Prostate gland (tissue), 2 donors: ENCODE data around the gene LGALS3BP. TPM values are rescaled to one million over a fixed set of nuclear protein-coding genes. Genes with fewer than 3 reads are reported as not detected.

ENCODE experiments used
- DNase-seq: peaks from one replicate; pipeline ENCODE4 v3.0.0-alpha.2; 2019; ENCODE audit warnings: low spot score
- H3K27ac ChIP-seq, 2 donors: fragments of 200-600 bp; sonication (generic); 2 replicates each; pipeline ENCODE4 v1.5.1; 2017 to 2019
- H3K27me3 ChIP-seq: fragments of 200-600 bp; sonication (generic); replicated peaks from 2 replicates; pipeline ENCODE4 v1.5.1; 2019; ENCODE audit not compliant: insufficient read depth
- H3K36me3 ChIP-seq, 2 donors: fragments of 200-600 bp; sonication (generic); 1 replicate in 1 of 2; 2 replicates in 1 of 2; pipeline versions ENCODE4 v1.5.1 to v1.8.1; 2017 to 2019
- H3K4me1 ChIP-seq: fragments of 200-600 bp; sonication (generic); replicated peaks from 2 replicates; pipeline ENCODE4 v1.5.1; 2019
- H3K4me3 ChIP-seq, 2 donors: fragments of 200-600 bp; sonication (generic); 2 replicates each; pipeline ENCODE4 v1.5.1; 2017 to 2019
- H3K9me3 ChIP-seq: fragments of 200-600 bp; sonication (generic); 2 replicates; pipeline ENCODE4 v1.5.1; 2017
- CTCF ChIP-seq, 4 experiments: fragments of 200-600 bp in 2 of 4; fragments of 450-650 bp in 2 of 4; sonication (generic) in 2 of 4; IDR thresholded peaks; 1 replicate in 3 of 4; 2 replicates in 1 of 4; pipeline ENCODE4 v1.5.1; 2016 to 2019; ENCODE audit warnings: antibody characterized with exemption in 4 of 4, mild to moderate bottlenecking in 2 of 4, moderate library complexity in 2 of 4
- POLR2A ChIP-seq: fragments of 450-650 bp; IDR thresholded peaks from one replicate; pipeline ENCODE4 v1.6.1; 2016; ENCODE audit warnings: antibody characterized with exemption, mild to moderate bottlenecking
- POLR2AphosphoS5 ChIP-seq: sonication (generic); formaldehyde crosslinking; IDR thresholded peaks from one replicate; pipeline ENCODE4 v1.6.1; 2017; ENCODE audit warnings: antibody characterized with exemption
- WGBS: methylation state at CpG from one replicate; pipeline ENCODE4 v1.1.5; 2018; 5-methylcytosine and 5-hydroxymethylcytosine counted together
- intact Hi-C: fragments of 100-400 bp; cut with DNase I; formaldehyde crosslinking; loops from one replicate; pipeline ENCODE4 v1.14.2; 2022
- total RNA-seq, 2 donors: library from RNA; depleted of rRNA; stranded (reverse); fragments of >200 nt; gene quantifications; one replicate each; pipeline ENCODE4 v1.1.0, GENCODE V29; 2016

LGALS3BP gene
- total RNA-seq, 2 donors from 2014 or later: 570 to 890 TPM

GRCh38 chr17:79026376-79027273 is 46.9 kb upstream of the LGALS3BP start:
- H3K4me3 ChIP-seq: no peak overlapping the region
- TF ChIP-seq POLR2AphosphoS5 (peak; percentile 78), POLR2A (no peak)
- no peaks in the 10 kb centered on the region for H3K27me3 ChIP-seq
- no peaks in the 10 kb centered on the region for H3K36me3 ChIP-seq
- H3K27ac ChIP-seq: peak overlapping the region; percentile 58 to 83
- peaks cover 22% of the 10 kb centered on the region for H3K4me1 ChIP-seq
- intact Hi-C loops: no loop called here
- no peaks in the 10 kb centered on the region for H3K9me3 ChIP-seq
- WGBS: 56% methylated on average over 16 of the region's 16 CpGs
- no peak for DNase-seq

- H3K27ac ChIP-seq: peak overlapping the region; percentile 78 to 83
- no peaks in the 10 kb centered on the region for H3K27me3 ChIP-seq
- intact Hi-C loops: no loop called here
- no peaks in the 10 kb centered on the region for H3K36me3 ChIP-seq
- H3K4me1 ChIP-seq: peaks cover 22% of the 10 kb centered on the region
- TF ChIP-seq POLR2AphosphoS5: peak; percentile 90
- no peak for TF ChIP-seq CTCF (IDR thresholded peaks at IDR 0.05)
- TF ChIP-seq POLR2A: no peak
- H3K9me3 ChIP-seq: no peaks in the 10 kb centered on the region
- peak overlapping the region; percentile 49 to 53 for H3K4me3 ChIP-seq
- DNase-seq: peak; percentile 83
- 29% methylated on average over 26 of the region's 31 CpGs for WGBS
These were observed 45.4 kb upstream of the LGALS3BP start for GRCh38 chr17:79024901-79025737.

- peak within 1 kb of the TSS; percentile 49 to 53 for H3K4me3 ChIP-seq
- 3% methylated on average over 62 of the region's 77 CpGs for WGBS
- H3K27me3 ChIP-seq: no peaks in the 10 kb centered on the region
- no peaks in the 10 kb centered on the region for H3K9me3 ChIP-seq
- TF ChIP-seq POLR2A: peak; percentile 5
- peak in 3 of 4 experiments; percentile 20 to 69 (median 61) for TF ChIP-seq CTCF (IDR thresholded peaks at IDR 0.05)
- peak; percentile 12 for TF ChIP-seq POLR2AphosphoS5
- no peaks in the 10 kb centered on the region for H3K36me3 ChIP-seq
- intact Hi-C loops: no loop called here
- H3K27ac ChIP-seq: peak within 1 kb of the TSS; percentile 78 to 83
- DNase-seq: no peak
- peaks cover 25% of the 10 kb centered on the region for H3K4me1 ChIP-seq
These were observed 44.4 kb upstream of the LGALS3BP start, which contains the start of gene C1QTNF1 for GRCh38 chr17:79023886-79024771. Gene C1QTNF1 (plus strand): TSS chr17:79024169. CDS start chr17:79043969, 19,800 bp downstream.

GRCh38 chr17:79023180-79023705 is 43.5 kb upstream of the LGALS3BP start:
- H3K36me3 ChIP-seq: no peaks in the 10 kb centered on the region
- no peak for DNase-seq
- TF ChIP-seq CTCF (IDR thresholded peaks at IDR 0.05) (no peak), POLR2AphosphoS5 (no peak), POLR2A (no peak)
- H3K9me3 ChIP-seq: no peaks in the 10 kb centered on the region
- H3K27me3 ChIP-seq: no peaks in the 10 kb centered on the region
- H3K4me3 ChIP-seq: no peak overlapping the region
- H3K27ac ChIP-seq: no peak overlapping the region
- H3K4me1 ChIP-seq: peaks cover 24% of the 10 kb centered on the region
- WGBS: 85% methylated on average over 12 of the region's 12 CpGs
- intact Hi-C loops: no loop called here
